Neuronal stem cell (in vitro differentiated cells): Measurements from ENCODE around the gene NOP16.

ENCODE experiments used
- DNase-seq: peaks from one replicate; pipeline ENCODE4 v3.0.0-alpha.2; 2013; ENCODE audit warnings: low spot score
- H2AFZ ChIP-seq: one replicate; pipeline ENCODE4 v1.6.1; 2013; ENCODE audit warnings: mild to moderate bottlenecking, low read length, inconsistent platforms
- H2AK5ac ChIP-seq: 2 replicates; pipeline ENCODE4 v1.6.1; 2013; ENCODE audit warnings: low read depth, mild to moderate bottlenecking, inconsistent platforms, low read length, moderate library complexity, mixed read lengths
- H2BK120ac ChIP-seq: 2 replicates; pipeline ENCODE4 v1.6.1; 2013; ENCODE audit warnings: low read depth, mild to moderate bottlenecking, inconsistent platforms, low read length, moderate library complexity, mixed read lengths
- H2BK12ac ChIP-seq: one replicate; pipeline ENCODE4 v1.6.1; 2013; ENCODE audit warnings: low read length, inconsistent platforms
- H2BK15ac ChIP-seq: 2 replicates; pipeline ENCODE4 v1.6.1; 2013; ENCODE audit warnings: mild to moderate bottlenecking, low read length, inconsistent platforms, mixed read lengths
- H2BK5ac ChIP-seq: one replicate; pipeline ENCODE4 v1.6.1; 2013; ENCODE audit warnings: inconsistent platforms, mild to moderate bottlenecking, low read length, moderate library complexity
- H3K14ac ChIP-seq: one replicate; pipeline ENCODE4 v1.6.1; 2013; ENCODE audit warnings: low read length, inconsistent platforms
- H3K18ac ChIP-seq: 2 replicates; pipeline ENCODE4 v1.6.1; 2013; ENCODE audit warnings: low read length, inconsistent platforms
- H3K23ac ChIP-seq: 2 replicates; pipeline ENCODE4 v1.6.1; 2013; ENCODE audit warnings: low read depth, mild to moderate bottlenecking, mixed read lengths, low read length, inconsistent platforms; ENCODE audit not compliant: poor library complexity
- H3K27ac ChIP-seq: replicated peaks from 3 replicates; pipeline ENCODE4 v1.5.1; 2013; ENCODE audit warnings: low read length, inconsistent platforms
- H3K27me3 ChIP-seq, 3 experiments: 2 replicates each; pipeline ENCODE4 v1.6.1; 2013; ENCODE audit warnings: low read length in 3 of 3, mild to moderate bottlenecking in 2 of 3, inconsistent platforms in 1 of 3, low read depth in 1 of 3, mixed read lengths in 1 of 3, moderate library complexity in 1 of 3; ENCODE audit not compliant: control insufficient read depth in 3 of 3, insufficient read depth in 3 of 3
- H3K36me3 ChIP-seq, 2 donors: replicated peaks in 1 of 2; 2 replicates each; pipeline ENCODE4 v1.6.1; 2013; ENCODE audit warnings: low read length in 2 of 2; ENCODE audit not compliant: control insufficient read depth in 2 of 2, insufficient read depth in 2 of 2
- H3K4ac ChIP-seq: 2 replicates; pipeline ENCODE4 v1.6.1; 2013; ENCODE audit warnings: inconsistent platforms, mild to moderate bottlenecking, low read length, moderate library complexity
- H3K4me1 ChIP-seq, 2 donors: 1 replicate in 1 of 2; 2 replicates in 1 of 2; pipeline ENCODE4 v1.6.1; 2013; ENCODE audit warnings: low read length in 2 of 2, low read depth in 1 of 2; ENCODE audit not compliant: control insufficient read depth in 2 of 2, insufficient read depth in 1 of 2
- H3K4me2 ChIP-seq: one replicate; pipeline ENCODE4 v1.6.1; 2013; ENCODE audit warnings: mild to moderate bottlenecking, low read length, inconsistent platforms; ENCODE audit not compliant: insufficient read depth, poor library complexity, severe bottlenecking
- H3K4me3 ChIP-seq, 2 donors: 2 replicates each; pipeline ENCODE4 v1.5.1; 2013; ENCODE audit warnings: low read length in 2 of 2, mild to moderate bottlenecking in 2 of 2, inconsistent platforms in 1 of 2, moderate library complexity in 1 of 2
- H3K79me1 ChIP-seq: one replicate; pipeline ENCODE4 v1.6.1; 2013; ENCODE audit warnings: low read depth, mild to moderate bottlenecking, inconsistent platforms, low read length, moderate library complexity
- H3K9ac ChIP-seq: one replicate; pipeline ENCODE4 v1.6.1; 2013; ENCODE audit warnings: mild to moderate bottlenecking, low read depth, low read length, inconsistent platforms; ENCODE audit not compliant: poor library complexity
- H3K9me3 ChIP-seq, 2 donors: replicated peaks in 1 of 2; 2 replicates each; pipeline versions ENCODE3 to v1.6.1; 2013; ENCODE audit warnings: low read length in 2 of 2, mild to moderate bottlenecking in 2 of 2, inconsistent platforms in 1 of 2, low read depth in 1 of 2, mixed read lengths in 1 of 2, moderate library complexity in 1 of 2; ENCODE audit not compliant: control insufficient read depth in 2 of 2, insufficient read depth in 1 of 2
- H4K8ac ChIP-seq: one replicate; pipeline ENCODE4 v1.6.1; 2013; ENCODE audit warnings: low read depth, mild to moderate bottlenecking, inconsistent platforms, low read length, moderate library complexity
- H4K91ac ChIP-seq: one replicate; pipeline ENCODE4 v1.6.1; 2013; ENCODE audit warnings: low read length, low read depth, mild to moderate bottlenecking, inconsistent platforms; ENCODE audit not compliant: poor library complexity
- WGBS, 2 donors: extraction: QIAGEN DNeasy Blood & Tissue Kit; methylation state at CpG; one replicate each; pipeline ENCODE4 v1.1.7; 2013; ENCODE audit warnings: missing lambda C conversion rate in 2 of 2, mixed read lengths in 1 of 2; ENCODE audit not compliant: insufficient read length in 2 of 2, insufficient replicate concordance in 1 of 2; ENCODE audit errors: extremely low coverage in 2 of 2; 5-methylcytosine and 5-hydroxymethylcytosine counted together

The NOP16 gene

DNA sequence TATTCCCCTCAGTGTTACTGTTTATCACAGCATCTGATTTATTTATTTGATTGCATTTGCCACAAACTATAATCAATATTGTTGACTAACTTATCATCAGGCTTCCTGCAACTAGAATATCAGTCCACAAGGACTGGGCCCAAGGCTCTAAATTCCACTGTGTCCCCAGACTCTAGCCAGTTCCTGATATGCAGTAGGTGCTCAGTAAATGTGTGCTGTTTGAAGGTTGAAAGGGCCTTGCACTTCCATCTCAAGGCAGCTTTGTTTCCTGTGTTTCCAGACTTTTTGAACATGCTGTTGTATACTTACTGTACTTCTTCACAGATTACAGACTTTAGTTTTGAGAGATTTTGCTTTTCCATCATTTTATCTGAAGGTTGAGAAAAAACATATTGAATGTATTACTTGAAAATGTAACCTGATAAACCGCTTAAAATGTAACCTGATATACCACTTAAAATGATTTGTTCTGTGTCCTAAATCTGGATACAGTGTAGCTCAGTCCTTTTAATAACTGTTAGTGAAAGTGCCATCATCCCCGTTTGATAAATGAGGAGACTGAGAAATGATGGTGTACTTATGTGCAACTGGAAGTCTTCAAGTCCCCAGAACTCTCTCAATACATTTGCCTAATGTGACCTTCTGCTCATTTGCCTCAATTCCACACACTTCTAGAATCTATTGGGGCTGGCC lies 45.5 kb downstream of the NOP16 start:
- Histone ChIP-seq H3K36me3 (peaks cover 14 to 92% of the 10 kb centered on the region in 2 donors), H3K79me1 (no peaks in the 10 kb centered on the region), H2BK120ac (no peak overlapping the region), H2BK5ac (no peak overlapping the region), H3K4me3 (no peak overlapping the region), H3K4me1 (no peaks in the 10 kb centered on the region), H3K23ac (no peak overlapping the region), H2BK15ac (no peak overlapping the region), H3K27ac (no peak overlapping the region), H3K9ac (no peak overlapping the region), H3K9me3 (no peaks in the 10 kb centered on the region), H3K4ac (no peak overlapping the region), H4K91ac (no peak overlapping the region), H2AFZ (no peak overlapping the region), H4K8ac (no peak overlapping the region), H2BK12ac (no peak overlapping the region), H3K4me2 (no peak overlapping the region), H3K27me3 (no peaks in the 10 kb centered on the region), H2AK5ac (no peak overlapping the region), H3K14ac (no peak overlapping the region), H3K18ac (no peak overlapping the region)
- no peak for DNase-seq
- WGBS, 2 donors, result no CpG with 5 or more reads among the region's 2 CpGs

- Histone ChIP-seq H3K4me1 (no peaks in the 10 kb centered on the region), H2AK5ac (no peak overlapping the region), H3K36me3 (peaks cover 16 to 92% of the 10 kb centered on the region in 2 donors), H3K27me3 (no peaks in the 10 kb centered on the region), H3K79me1 (no peaks in the 10 kb centered on the region), H2BK15ac (no peak overlapping the region), H2BK12ac (no peak overlapping the region), H4K8ac (no peak overlapping the region), H2BK5ac (no peak overlapping the region), H3K27ac (no peak overlapping the region), H2BK120ac (no peak overlapping the region), H3K14ac (no peak overlapping the region), H3K4me2 (no peak overlapping the region), H3K18ac (no peak overlapping the region), H3K9ac (no peak overlapping the region), H2AFZ (no peak overlapping the region), H3K23ac (no peak overlapping the region), H3K9me3 (no peaks in the 10 kb centered on the region), H3K4me3 (no peak overlapping the region), H3K4ac (no peak overlapping the region), H4K91ac (no peak overlapping the region)
- no peak for DNase-seq
- no CpG with 5 or more reads among the region's 1 CpG for WGBS, 2 donors
Measured at GRCh38 chr5:176342158-176342483, 46.3 kb downstream of the NOP16 start.

DNA sequence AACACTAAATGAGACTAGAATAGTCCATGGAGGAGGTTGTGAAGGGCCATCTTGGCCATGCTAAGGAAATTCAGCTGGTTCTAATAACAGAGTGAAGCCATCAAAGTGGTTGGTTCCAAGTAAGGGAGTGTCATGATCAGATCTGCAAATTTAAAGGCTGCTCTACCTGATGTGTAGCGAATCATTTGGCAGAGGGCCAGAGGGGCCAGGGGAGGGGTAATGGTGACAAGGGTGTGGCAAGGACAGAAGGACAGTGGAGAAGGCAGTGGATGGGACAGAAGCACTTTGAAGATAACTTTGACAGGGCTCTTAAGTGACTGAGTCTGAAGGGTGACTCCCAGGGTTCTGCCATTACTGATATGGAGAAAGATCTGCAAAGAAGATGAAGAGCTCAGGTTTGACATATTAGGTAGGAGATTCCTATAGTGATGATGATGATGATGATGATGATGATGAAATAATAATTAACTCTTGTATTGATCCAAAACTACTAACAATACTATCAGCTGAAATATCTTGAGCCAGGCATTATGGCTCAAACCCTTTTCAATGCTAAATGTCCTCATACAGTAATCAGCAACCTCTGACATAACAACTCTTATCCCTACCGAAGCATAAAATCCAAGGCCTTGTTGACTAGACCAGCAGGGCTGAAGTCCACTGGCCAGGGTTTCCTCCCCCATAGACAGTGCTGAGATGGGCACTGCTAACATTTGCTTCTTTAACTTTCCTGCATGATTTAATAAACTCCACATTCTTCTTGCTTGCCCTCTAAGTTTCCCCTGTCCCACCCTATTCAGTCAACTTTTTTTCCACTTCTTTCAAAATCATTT lies 46.9 kb downstream of the NOP16 start:
- Histone ChIP-seq H2BK120ac (no peak overlapping the region), H3K79me1 (no peaks in the 10 kb centered on the region), H3K4ac (no peak overlapping the region), H2BK15ac (no peak overlapping the region), H3K36me3 (peaks cover 13 to 92% of the 10 kb centered on the region in 2 donors), H3K27ac (no peak overlapping the region), H2BK5ac (no peak overlapping the region), H3K4me3 (no peak overlapping the region), H3K18ac (no peak overlapping the region), H3K27me3 (no peaks in the 10 kb centered on the region), H3K9ac (no peak overlapping the region), H2AK5ac (no peak overlapping the region), H3K14ac (no peak overlapping the region), H3K4me1 (no peaks in the 10 kb centered on the region), H2BK12ac (no peak overlapping the region), H4K8ac (no peak overlapping the region), H3K9me3 (no peaks in the 10 kb centered on the region), H3K4me2 (no peak overlapping the region), H2AFZ (no peak overlapping the region), H3K23ac (no peak overlapping the region), H4K91ac (no peak overlapping the region)
- DNase-seq, result no peak
- WGBS, 2 donors, result no CpG with 5 or more reads among the region's 2 CpGs

- Histone ChIP-seq H3K4me2 (no peak overlapping the region), H3K9me3 (no peaks in the 10 kb centered on the region), H3K9ac (no peak overlapping the region), H3K27me3 (no peaks in the 10 kb centered on the region), H4K91ac (no peak overlapping the region), H4K8ac (no peak overlapping the region), H3K18ac (no peak overlapping the region), H3K23ac (no peak overlapping the region), H2BK5ac (no peak overlapping the region), H3K4me1 (no peaks in the 10 kb centered on the region), H3K4me3 (no peak overlapping the region), H2AK5ac (no peak overlapping the region), H3K79me1 (no peaks in the 10 kb centered on the region), H2BK120ac (no peak overlapping the region), H2BK12ac (no peak overlapping the region), H3K4ac (no peak overlapping the region), H3K14ac (no peak overlapping the region), H2BK15ac (no peak overlapping the region), H3K36me3 (peaks cover 9 to 82% of the 10 kb centered on the region in 2 donors), H3K27ac (no peak overlapping the region), H2AFZ (no peak overlapping the region)
- DNase-seq, result no peak
- WGBS, 2 donors, result no CpG with 5 or more reads among the region's 5 CpGs
Measured at GRCh38 chr5:176339304-176339703, 49.1 kb downstream of the NOP16 start.
